VCaP (cell line): Measurements from ENCODE around the gene GPR78.
A peak's percentile ranks its signal among the peaks of the same experiment; 100 is the strongest.

ENCODE experiments used
- H3K27ac ChIP-seq: fragments of 450-650 bp; 2 replicates; pipeline ENCODE4 v1.5.1; 2017
- TF ChIP-seq, protein P1 (sequence below): fragments of 450-650 bp; conservative IDR thresholded peaks from 2 replicates; pipeline ENCODE4 v1.5.1; 2017; ENCODE audit warnings: mild to moderate bottlenecking, moderate library complexity

The GPR78 gene

DNA sequence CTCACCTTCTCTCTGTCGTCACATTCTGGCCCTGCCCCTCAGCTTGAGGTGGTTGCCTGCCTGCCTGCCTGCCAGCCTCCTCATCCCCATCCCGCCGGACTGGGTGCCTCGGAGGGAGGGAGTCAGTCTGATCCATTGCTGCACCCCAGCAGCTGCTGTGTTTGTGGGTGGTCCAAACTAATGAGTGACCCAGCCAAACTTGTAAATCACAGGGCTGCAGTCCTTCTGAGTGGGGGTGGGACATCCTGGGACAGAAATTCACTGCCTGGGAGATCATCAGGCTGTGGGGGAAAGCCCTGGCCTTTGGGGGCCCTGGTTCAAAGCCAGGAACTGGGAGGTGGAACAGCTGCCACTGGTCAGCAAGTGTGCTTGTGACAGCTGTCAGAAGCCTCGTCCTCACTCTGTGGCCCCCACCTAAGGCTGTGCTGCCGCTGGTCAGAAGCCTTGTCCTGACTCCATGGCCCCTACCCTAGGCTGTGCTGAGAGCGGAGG, 5.6 kb downstream of the GPR78 start:
- TF ChIP-seq, protein P1, sequence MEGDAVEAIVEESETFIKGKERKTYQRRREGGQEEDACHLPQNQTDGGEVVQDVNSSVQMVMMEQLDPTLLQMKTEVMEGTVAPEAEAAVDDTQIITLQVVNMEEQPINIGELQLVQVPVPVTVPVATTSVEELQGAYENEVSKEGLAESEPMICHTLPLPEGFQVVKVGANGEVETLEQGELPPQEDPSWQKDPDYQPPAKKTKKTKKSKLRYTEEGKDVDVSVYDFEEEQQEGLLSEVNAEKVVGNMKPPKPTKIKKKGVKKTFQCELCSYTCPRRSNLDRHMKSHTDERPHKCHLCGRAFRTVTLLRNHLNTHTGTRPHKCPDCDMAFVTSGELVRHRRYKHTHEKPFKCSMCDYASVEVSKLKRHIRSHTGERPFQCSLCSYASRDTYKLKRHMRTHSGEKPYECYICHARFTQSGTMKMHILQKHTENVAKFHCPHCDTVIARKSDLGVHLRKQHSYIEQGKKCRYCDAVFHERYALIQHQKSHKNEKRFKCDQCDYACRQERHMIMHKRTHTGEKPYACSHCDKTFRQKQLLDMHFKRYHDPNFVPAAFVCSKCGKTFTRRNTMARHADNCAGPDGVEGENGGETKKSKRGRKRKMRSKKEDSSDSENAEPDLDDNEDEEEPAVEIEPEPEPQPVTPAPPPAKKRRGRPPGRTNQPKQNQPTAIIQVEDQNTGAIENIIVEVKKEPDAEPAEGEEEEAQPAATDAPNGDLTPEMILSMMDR = no peak
- no peak overlapping the region for H3K27ac ChIP-seq

DNA sequence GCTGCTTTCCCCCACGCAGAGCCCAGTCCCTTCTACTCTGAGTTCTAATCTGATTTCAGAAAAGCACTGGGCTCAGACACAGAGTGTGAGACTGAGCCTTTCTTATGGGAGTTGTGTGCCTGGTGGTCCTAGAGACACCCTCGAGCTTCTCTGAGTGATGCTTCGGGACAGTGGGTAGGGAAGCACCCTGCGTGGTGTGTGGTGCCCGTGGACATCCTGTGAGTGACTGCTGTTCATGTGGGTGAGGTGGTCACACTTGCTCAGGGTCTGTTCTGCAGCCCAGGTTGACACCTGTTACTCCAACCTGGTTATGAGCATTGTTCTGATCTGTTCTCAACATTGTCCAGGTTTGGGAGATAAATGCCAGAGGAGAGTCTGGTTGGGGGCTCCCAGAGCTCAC, 6.1 kb downstream of the GPR78 start:
- TF ChIP-seq, protein P1 = no peak
- no peak overlapping the region for H3K27ac ChIP-seq

DNA sequence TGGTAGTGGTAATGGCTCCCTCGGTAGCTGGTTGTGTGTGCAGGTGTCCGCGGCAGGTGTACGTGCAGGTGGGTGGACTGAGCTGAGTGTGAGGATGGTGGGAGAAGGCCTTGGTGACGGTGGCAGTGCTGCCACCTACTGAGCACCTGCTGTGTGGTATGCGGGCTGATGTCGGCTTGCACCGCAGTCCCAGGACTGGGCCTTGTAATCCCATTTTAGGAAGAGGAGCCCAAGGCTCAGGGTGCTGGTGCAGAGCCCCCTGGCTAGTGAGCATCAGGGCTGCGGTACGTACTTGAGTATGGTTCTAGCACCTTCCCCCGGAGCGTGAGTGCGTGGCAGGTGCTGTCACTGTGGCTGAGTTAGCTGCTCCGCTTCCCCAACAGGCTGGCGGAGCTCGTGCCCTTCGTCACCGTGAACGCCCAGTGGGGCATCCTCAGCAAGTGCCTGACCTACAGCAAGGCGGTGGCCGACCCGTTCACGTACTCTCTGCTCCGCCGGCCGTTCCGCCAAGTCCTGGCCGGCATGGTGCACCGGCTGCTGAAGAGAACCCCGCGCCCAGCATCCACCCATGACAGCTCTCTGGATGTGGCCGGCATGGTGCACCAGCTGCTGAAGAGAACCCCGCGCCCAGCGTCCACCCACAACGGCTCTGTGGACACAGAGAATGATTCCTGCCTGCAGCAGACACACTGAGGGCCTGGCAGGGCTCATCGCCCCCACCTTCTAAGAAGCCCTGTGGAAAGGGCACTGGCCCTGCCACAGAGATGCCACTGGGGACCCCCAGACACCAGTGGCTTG, 6.7 kb downstream of the GPR78 start:
- no peak overlapping the region for H3K27ac ChIP-seq
- TF ChIP-seq, protein P1 = peak; percentile 81

DNA sequence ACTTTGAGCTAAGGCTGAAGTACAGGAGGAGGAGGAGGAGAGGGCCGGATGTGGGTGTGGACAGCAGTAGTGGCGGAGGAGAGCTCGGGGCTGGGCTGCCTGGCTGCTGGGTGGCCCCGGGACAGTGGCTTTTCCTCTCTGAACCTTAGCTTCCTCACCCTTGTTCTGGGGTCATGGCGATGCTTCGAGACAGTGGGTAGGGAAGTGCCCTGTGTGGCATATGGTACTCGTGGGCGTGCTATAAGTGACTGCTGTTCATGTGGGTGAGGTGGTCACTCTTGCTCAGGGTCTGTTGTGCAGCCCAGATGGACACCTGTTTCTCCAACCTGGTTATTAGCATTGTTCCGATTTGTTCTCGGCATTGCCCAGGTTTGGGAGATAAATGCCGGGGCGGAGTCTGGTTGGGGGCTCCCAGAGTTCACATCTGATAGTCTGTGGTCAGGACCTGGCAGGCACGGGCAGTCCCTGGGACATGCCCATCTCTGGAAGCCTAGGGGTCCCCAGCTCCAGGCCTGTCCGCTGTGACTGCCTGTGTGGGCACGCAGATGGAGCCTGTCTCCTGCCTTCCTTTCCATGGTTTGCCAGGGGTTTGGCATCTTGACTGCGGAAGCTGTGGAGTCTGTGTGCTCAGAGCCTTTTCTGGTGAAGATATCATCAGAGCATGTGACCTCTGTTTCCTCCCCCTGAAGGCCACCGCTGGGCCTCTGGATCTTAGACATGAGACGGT, 7.4 kb downstream of the GPR78 start:
- H3K27ac ChIP-seq = no peak overlapping the region
- TF ChIP-seq, protein P1 = no peak

DNA sequence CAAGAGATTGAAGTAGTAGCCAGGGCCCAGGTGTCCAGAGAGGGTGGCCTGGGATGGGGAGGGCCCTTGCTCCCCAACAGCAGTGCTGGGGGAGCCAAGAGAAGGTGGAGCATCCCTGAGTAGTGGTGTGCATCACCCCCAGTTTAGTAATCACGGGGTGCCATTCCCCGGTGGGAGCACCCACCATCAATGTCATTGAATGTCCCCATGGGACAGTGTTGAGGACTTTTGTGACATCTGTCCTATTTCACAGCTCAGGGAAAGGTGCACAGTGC, 7.9 kb downstream of the GPR78 start:
- H3K27ac ChIP-seq = no peak overlapping the region
- TF ChIP-seq, protein P1 = no peak

DNA sequence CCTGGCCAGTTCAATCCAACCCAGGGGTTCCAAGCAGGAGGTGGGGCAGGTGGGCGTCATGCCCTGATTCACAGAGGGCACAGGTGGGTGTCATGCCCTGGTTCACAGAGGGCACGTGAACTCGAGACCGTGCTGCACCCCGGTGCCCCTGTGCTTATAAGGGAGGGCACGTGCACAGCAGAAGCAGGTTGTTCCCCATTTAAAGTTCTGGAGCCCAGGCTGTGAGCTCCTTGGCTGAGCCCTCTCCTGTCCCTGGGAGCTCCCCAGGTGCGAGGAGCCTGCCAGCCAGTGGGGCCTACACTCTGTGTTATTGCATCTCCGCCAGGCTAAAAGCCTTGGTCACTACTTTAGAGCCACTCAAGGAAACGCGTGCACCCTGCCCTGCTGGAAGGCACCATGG, 9.1 kb downstream of the GPR78 start:
- no peak overlapping the region for H3K27ac ChIP-seq
- TF ChIP-seq, protein P1 = no peak

DNA sequence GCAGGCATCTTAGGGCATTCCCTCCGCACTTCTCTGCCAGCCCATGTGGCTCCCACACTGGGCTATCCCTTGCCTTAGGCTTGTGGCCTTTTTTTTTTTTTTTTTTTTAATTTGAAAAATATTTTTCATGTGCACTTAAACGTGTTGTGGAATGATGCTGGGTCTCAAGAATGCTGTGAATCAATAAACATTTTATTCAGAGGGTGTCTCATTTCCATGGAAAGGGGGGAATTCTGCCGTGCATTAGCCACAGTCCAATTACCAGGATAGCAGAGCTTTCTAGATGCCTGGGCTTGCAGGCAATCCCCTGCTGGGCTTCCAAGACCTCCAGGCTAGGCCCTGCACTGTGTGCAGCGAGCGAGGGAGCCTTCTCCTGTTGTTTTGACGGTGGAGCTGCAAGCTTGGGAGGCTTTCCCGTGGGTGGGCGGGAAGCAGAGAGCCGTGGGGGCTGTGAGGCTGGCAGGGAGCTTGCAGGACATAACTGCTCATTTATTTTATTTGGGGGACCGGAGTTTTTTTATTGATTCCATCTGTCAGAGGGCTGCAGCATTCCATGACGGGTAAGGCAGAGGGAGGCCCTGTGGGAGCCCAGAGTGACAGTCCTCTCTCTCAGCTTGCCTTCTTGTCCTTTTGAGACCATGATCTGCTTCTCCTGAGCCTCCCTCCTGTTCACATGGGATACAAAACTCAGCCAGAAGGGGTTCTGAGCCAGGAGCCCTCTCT, 9.8 kb downstream of the GPR78 start:
- no peak overlapping the region for H3K27ac ChIP-seq

More for the DNA sequence above, 9.8 kb downstream of the GPR78 start:
- TF ChIP-seq, protein P1 = no peak
